HEK293T (cell line): ENCODE measurements around the gene ITGB7.

ENCODE experiments used
- CTCF ChIA-PET: fragments of 350-600 bp; formaldehyde crosslinking; extraction: SDS; loops from one replicate; lab custom pipeline; 2021; ENCODE audit warnings: antibody characterized with exemption, inconsistent platforms; lab: Yijun Ruan, JAX
- POLR2A ChIA-PET: fragments of 350-600 bp; formaldehyde crosslinking; extraction: SDS; loops from one replicate; lab custom pipeline; 2020; ENCODE audit warnings: antibody characterized with exemption, inconsistent platforms; lab: Yijun Ruan, JAX
- DNase-seq: peaks from one replicate; pipeline ENCODE4 v3.0.0; 2012; ENCODE audit warnings: mixed read lengths; ENCODE audit errors: extremely low spot score
- ARNT ChIP-seq: fragments of 450-650 bp; IDR thresholded peaks from 2 replicates; pipeline ENCODE4 v1.6.1; 2017; ENCODE audit warnings: mild to moderate bottlenecking
- BHLHE40 ChIP-seq: fragments of 450-650 bp; IDR thresholded peaks from 2 replicates; pipeline ENCODE4 v1.6.1; 2016; ENCODE audit warnings: mild to moderate bottlenecking, moderate library complexity, borderline replicate concordance
- CTBP1 ChIP-seq: fragments of 450-650 bp; IDR thresholded peaks from 2 replicates; pipeline ENCODE4 v1.6.1; 2016; ENCODE audit warnings: borderline replicate concordance
- ELF4 ChIP-seq: fragments of 450-650 bp; IDR thresholded peaks from 2 replicates; pipeline ENCODE4 v1.6.1; 2017; ENCODE audit warnings: antibody characterized with exemption
- FOXA1 ChIP-seq: fragments of 450-650 bp; IDR thresholded peaks from 2 replicates; pipeline ENCODE4 v1.6.1; 2016; ENCODE audit warnings: mild to moderate bottlenecking
- FOXK2 ChIP-seq: fragments of 450-650 bp; IDR thresholded peaks from 2 replicates; pipeline ENCODE4 v1.6.1; 2016; ENCODE audit warnings: mild to moderate bottlenecking
- FOXM1 ChIP-seq: fragments of 450-650 bp; IDR thresholded peaks from 2 replicates; pipeline ENCODE4 v1.6.1; 2017; ENCODE audit warnings: mild to moderate bottlenecking, borderline replicate concordance
- HDGF ChIP-seq: fragments of 450-650 bp; IDR thresholded peaks from 2 replicates; pipeline ENCODE4 v1.6.1; 2017; ENCODE audit warnings: antibody characterized with exemption, borderline replicate concordance
- L3MBTL2 ChIP-seq: fragments of 450-650 bp; conservative IDR thresholded peaks from 2 replicates; pipeline ENCODE4 v1.6.1; 2016; ENCODE audit warnings: mild to moderate bottlenecking
- LEF1 ChIP-seq: fragments of 450-650 bp; IDR thresholded peaks from 2 replicates; pipeline ENCODE4 v1.6.1; 2017; ENCODE audit warnings: mild to moderate bottlenecking, borderline replicate concordance
- NFRKB ChIP-seq: fragments of 450-650 bp; IDR thresholded peaks from 2 replicates; pipeline ENCODE4 v1.6.1; 2016; ENCODE audit warnings: mild to moderate bottlenecking, moderate library complexity
- PKNOX1 ChIP-seq: fragments of 450-650 bp; IDR thresholded peaks from 2 replicates; pipeline ENCODE4 v1.6.1; 2016
- SP1 ChIP-seq: fragments of 450-650 bp; IDR thresholded peaks from 2 replicates; pipeline ENCODE4 v1.6.1; 2017
- SUZ12 ChIP-seq: fragments of 450-650 bp; IDR thresholded peaks from 2 replicates; pipeline ENCODE4 v1.6.1; 2016; ENCODE audit warnings: mild to moderate bottlenecking
- TARDBP ChIP-seq: fragments of 450-650 bp; IDR thresholded peaks from 2 replicates; pipeline ENCODE4 v1.6.1; 2016
- ZNF384 ChIP-seq: fragments of 450-650 bp; IDR thresholded peaks from 2 replicates; pipeline ENCODE4 v1.6.1; 2016

Gene ITGB7

GRCh38 chr12:53233671-53234121 lies 26.6 kb upstream of the ITGB7 start:
- no peak for DNase-seq
- no peak for TF ChIP-seq ELF4
- TF ChIP-seq LEF1: no peak
- TF ChIP-seq L3MBTL2: no peak
- no peak for TF ChIP-seq HDGF
- no peak for TF ChIP-seq ARNT
- no peak for TF ChIP-seq SUZ12
- no peak for TF ChIP-seq FOXK2
- TF ChIP-seq CTBP1: no peak
- no peak for TF ChIP-seq NFRKB
- no peak for TF ChIP-seq PKNOX1
- TF ChIP-seq TARDBP: no peak
- no peak for TF ChIP-seq FOXA1
- TF ChIP-seq FOXM1: no peak
- TF ChIP-seq BHLHE40: no peak
- TF ChIP-seq ZNF384: no peak
- no peak for TF ChIP-seq SP1
- ChIA-PET CTCF (interaction anchor here (0.7 to 2.5 kb wide), 3 partner anchors 10 to 38 kb away, joined by 4 to 8 read pairs (median 6); no protein-coding TSS in a partner anchor), POLR2A (interaction anchor here (1.8 kb wide), 1 partner anchor 18 kb away, joined by 5 read pairs; a partner anchor contains a TSS)

GRCh38 chr12:53232646-53233461 lies 25.8 kb upstream of the ITGB7 start:
- CTCF ChIA-PET: interaction anchor here (1.6 to 2.5 kb wide), 2 partner anchors 11 to 19 kb away, joined by 4 to 8 read pairs; no protein-coding TSS in a partner anchor

GRCh38 chr12:53231921-53232645 lies 25.0 kb upstream of the ITGB7 start, which contains the start of gene RARG:
Gene RARG, minus strand, starts transcription at chr12:53232209. Its CDS starts 4,664 bp downstream, at chr12:53227545.
- no peak for DNase-seq
- ChIA-PET CTCF (interaction anchor here (2.5 kb wide), 1 partner anchor 19 kb away, joined by 8 read pairs; no protein-coding TSS in a partner anchor), POLR2A (interaction anchor here (0.7 to 2.9 kb wide), 2 partner anchors 11 to 12 kb away, joined by 3 to 7 read pairs; no protein-coding TSS in a partner anchor)
- no peak for TF ChIP-seq FOXK2
- no peak for TF ChIP-seq TARDBP
- no peak for TF ChIP-seq CTBP1
- TF ChIP-seq HDGF: no peak
- no peak for TF ChIP-seq BHLHE40
- peak; percentile 49; the same call in 1 of the 2 replicates for TF ChIP-seq L3MBTL2
- no peak for TF ChIP-seq LEF1
- peak; percentile 63; the same call in 1 of the 2 replicates for TF ChIP-seq FOXM1
- no peak for TF ChIP-seq SUZ12
- no peak for TF ChIP-seq PKNOX1
- no peak for TF ChIP-seq ELF4
- TF ChIP-seq NFRKB: no peak

More at GRCh38 chr12:53232646-53233461, 25.8 kb upstream of the ITGB7 start:
- TF ChIP-seq LEF1 (no peak), BHLHE40 (no peak)
- POLR2A ChIA-PET: no interaction called here
- DNase-seq: no peak

GRCh38 chr12:53231671-53231920 lies 24.5 kb upstream of the ITGB7 start:
- no peak for TF ChIP-seq ZNF384
- DNase-seq: no peak
- CTCF ChIA-PET: no interaction called here
- POLR2A ChIA-PET: interaction anchor here (0.7 to 2.9 kb wide), 2 partner anchors 11 kb away, joined by 3 to 7 read pairs; no protein-coding TSS in a partner anchor

GRCh38 chr12:53230108-53230845 lies 23.2 kb upstream of the ITGB7 start:
- ChIA-PET POLR2A (interaction anchor here (2.9 kb wide), 1 partner anchor 10 kb away, joined by 7 read pairs; no protein-coding TSS in a partner anchor), CTCF (interaction anchor here (1.5 kb wide), 1 partner anchor 18 kb away, joined by 3 read pairs; no protein-coding TSS in a partner anchor)
- no peak for DNase-seq
- TF ChIP-seq CTBP1 (no peak), ARNT (no peak), ZNF384 (no peak), BHLHE40 (no peak), PKNOX1 (no peak), ELF4 (no peak), FOXA1 (no peak), SUZ12 (no peak), NFRKB (no peak), FOXM1 (no peak), FOXK2 (no peak), HDGF (no peak), SP1 (no peak), LEF1 (no peak)
